Measurements from ENCODE around the gene RNF183. TPM values are rescaled to one million over a fixed set of nuclear protein-coding genes. Genes with fewer than 3 reads are reported as not detected.

The RNF183 gene
- polyA plus RNA-seq, 1 donor from 2014 or later = not detected

GRCh38 chr9:113307396-113307975 is 4.3 kb upstream of the RNF183 start:
- Histone ChIP-seq H3K36me3 (ENCODE audit: insufficient read depth, low read length) (no peaks in the 10 kb centered on the region), H3K27me3 (ENCODE audit: insufficient read depth, low read depth, low read length) (no peaks in the 10 kb centered on the region), H3K9me2 (ENCODE audit: insufficient read depth, low read length) (no peaks in the 10 kb centered on the region), H2AFZ (ENCODE audit: low read depth, low read length) (no peak overlapping the region), H3F3A (ENCODE audit: insufficient read depth, low read length, poor library complexity, severe bottlenecking) (no peaks in the 10 kb centered on the region), H3K79me2 (replicated peaks; ENCODE audit: insufficient read depth, low read length) (no peaks in the 10 kb centered on the region), H3K4me2 (ENCODE audit: low read length) (no peak overlapping the region), H4K20me1 (ENCODE audit: insufficient read depth) (no peaks in the 10 kb centered on the region), H3K4me3 (ENCODE audit: low read length) (no peak overlapping the region), H3K9ac (ENCODE audit: low read length) (no peak overlapping the region), H3K9me3 (ENCODE audit: low read length) (no peaks in the 10 kb centered on the region), H3K27ac (ENCODE audit: low read length) (no peak overlapping the region)
- TF ChIP-seq, protein P1, sequence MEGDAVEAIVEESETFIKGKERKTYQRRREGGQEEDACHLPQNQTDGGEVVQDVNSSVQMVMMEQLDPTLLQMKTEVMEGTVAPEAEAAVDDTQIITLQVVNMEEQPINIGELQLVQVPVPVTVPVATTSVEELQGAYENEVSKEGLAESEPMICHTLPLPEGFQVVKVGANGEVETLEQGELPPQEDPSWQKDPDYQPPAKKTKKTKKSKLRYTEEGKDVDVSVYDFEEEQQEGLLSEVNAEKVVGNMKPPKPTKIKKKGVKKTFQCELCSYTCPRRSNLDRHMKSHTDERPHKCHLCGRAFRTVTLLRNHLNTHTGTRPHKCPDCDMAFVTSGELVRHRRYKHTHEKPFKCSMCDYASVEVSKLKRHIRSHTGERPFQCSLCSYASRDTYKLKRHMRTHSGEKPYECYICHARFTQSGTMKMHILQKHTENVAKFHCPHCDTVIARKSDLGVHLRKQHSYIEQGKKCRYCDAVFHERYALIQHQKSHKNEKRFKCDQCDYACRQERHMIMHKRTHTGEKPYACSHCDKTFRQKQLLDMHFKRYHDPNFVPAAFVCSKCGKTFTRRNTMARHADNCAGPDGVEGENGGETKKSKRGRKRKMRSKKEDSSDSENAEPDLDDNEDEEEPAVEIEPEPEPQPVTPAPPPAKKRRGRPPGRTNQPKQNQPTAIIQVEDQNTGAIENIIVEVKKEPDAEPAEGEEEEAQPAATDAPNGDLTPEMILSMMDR (IDR thresholded peaks at IDR 0.05; ENCODE audit: poor library complexity, severe bottlenecking) = no peak
- TF ChIP-seq EZH2 (IDR thresholded peaks at IDR 0.05; ENCODE audit: borderline replicate concordance, insufficient read depth, low read length, poor library complexity, severe bottlenecking) (no peak), SMC3 (conservative IDR thresholded peaks at IDR 0.05; ENCODE audit: poor library complexity) (no peak), POLR2AphosphoS5 (IDR thresholded peaks at IDR 0.05) (no peak)

GRCh38 chr9:113306566-113306965 is 3.4 kb upstream of the RNF183 start:
- H3K9ac ChIP-seq (ENCODE audit: low read length) = no peak overlapping the region
- H3K27me3 ChIP-seq (ENCODE audit: insufficient read depth, low read depth, low read length) = no peaks in the 10 kb centered on the region
- no peak for TF ChIP-seq MXI1 (conservative IDR thresholded peaks at IDR 0.05; ENCODE audit: poor library complexity, severe bottlenecking)
- TF ChIP-seq, protein P1 (IDR thresholded peaks at IDR 0.05; ENCODE audit: poor library complexity, severe bottlenecking) = no peak
- H3K36me3 ChIP-seq (ENCODE audit: insufficient read depth, low read length) = no peaks in the 10 kb centered on the region
- no peaks in the 10 kb centered on the region for H3K9me2 ChIP-seq (ENCODE audit: insufficient read depth, low read length)
- no peaks in the 10 kb centered on the region for H3K9me3 ChIP-seq (ENCODE audit: low read length)
- H4K20me1 ChIP-seq (ENCODE audit: insufficient read depth) = no peaks in the 10 kb centered on the region
- no peak overlapping the region for H3K27ac ChIP-seq (ENCODE audit: low read length)
- H2AFZ ChIP-seq (ENCODE audit: low read depth, low read length) = no peak overlapping the region
- no peak overlapping the region for H3K4me3 ChIP-seq (ENCODE audit: low read length)
- no peak overlapping the region for H3K4me2 ChIP-seq (ENCODE audit: low read length)
- no peaks in the 10 kb centered on the region for H3K79me2 ChIP-seq (replicated peaks; ENCODE audit: insufficient read depth, low read length)
- no peaks in the 10 kb centered on the region for H3F3A ChIP-seq (ENCODE audit: insufficient read depth, low read length, poor library complexity, severe bottlenecking)

DNA sequence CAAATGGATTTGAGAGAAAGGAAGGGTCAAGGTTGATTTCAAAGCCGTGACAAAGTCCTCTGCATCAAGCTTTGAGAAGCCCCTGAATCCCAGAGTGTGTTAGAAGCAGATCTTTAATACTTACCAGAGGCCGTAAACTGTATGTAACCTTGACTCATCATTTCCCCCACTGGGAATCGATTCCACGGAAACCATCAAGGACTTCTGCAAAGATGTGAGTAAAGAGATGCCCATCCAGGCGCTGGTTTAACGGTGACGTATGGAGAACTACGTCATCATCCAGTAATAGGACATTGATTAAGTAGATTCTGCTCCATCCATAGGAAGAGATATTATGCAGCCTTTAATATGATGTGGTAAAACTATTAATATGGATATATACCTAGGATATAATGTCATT is 1.6 kb downstream of the RNF183 start:
- H3K9me2 ChIP-seq (ENCODE audit: insufficient read depth, low read length) = no peaks in the 10 kb centered on the region

More for the DNA sequence above, 1.6 kb downstream of the RNF183 start:
- no peak overlapping the region for H3K4me2 ChIP-seq (ENCODE audit: low read length)
- H3K79me2 ChIP-seq (replicated peaks; ENCODE audit: insufficient read depth, low read length) = no peaks in the 10 kb centered on the region
- H3K9me3 ChIP-seq (ENCODE audit: low read length) = no peaks in the 10 kb centered on the region
- no peak overlapping the region for H3K9ac ChIP-seq (ENCODE audit: low read length)
- H4K20me1 ChIP-seq (ENCODE audit: insufficient read depth) = no peaks in the 10 kb centered on the region
- no peaks in the 10 kb centered on the region for H3F3A ChIP-seq (ENCODE audit: insufficient read depth, low read length, poor library complexity, severe bottlenecking)
- TF ChIP-seq EP300 (conservative IDR thresholded peaks at IDR 0.05; ENCODE audit: poor library complexity, severe bottlenecking) = no peak
- TF ChIP-seq, protein P2, sequence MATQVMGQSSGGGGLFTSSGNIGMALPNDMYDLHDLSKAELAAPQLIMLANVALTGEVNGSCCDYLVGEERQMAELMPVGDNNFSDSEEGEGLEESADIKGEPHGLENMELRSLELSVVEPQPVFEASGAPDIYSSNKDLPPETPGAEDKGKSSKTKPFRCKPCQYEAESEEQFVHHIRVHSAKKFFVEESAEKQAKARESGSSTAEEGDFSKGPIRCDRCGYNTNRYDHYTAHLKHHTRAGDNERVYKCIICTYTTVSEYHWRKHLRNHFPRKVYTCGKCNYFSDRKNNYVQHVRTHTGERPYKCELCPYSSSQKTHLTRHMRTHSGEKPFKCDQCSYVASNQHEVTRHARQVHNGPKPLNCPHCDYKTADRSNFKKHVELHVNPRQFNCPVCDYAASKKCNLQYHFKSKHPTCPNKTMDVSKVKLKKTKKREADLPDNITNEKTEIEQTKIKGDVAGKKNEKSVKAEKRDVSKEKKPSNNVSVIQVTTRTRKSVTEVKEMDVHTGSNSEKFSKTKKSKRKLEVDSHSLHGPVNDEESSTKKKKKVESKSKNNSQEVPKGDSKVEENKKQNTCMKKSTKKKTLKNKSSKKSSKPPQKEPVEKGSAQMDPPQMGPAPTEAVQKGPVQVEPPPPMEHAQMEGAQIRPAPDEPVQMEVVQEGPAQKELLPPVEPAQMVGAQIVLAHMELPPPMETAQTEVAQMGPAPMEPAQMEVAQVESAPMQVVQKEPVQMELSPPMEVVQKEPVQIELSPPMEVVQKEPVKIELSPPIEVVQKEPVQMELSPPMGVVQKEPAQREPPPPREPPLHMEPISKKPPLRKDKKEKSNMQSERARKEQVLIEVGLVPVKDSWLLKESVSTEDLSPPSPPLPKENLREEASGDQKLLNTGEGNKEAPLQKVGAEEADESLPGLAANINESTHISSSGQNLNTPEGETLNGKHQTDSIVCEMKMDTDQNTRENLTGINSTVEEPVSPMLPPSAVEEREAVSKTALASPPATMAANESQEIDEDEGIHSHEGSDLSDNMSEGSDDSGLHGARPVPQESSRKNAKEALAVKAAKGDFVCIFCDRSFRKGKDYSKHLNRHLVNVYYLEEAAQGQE (IDR thresholded peaks at IDR 0.05; ENCODE audit: borderline replicate concordance) = no peak
- TF ChIP-seq EZH2 (IDR thresholded peaks at IDR 0.05; ENCODE audit: borderline replicate concordance, insufficient read depth, low read length, poor library complexity, severe bottlenecking) = no peak
- TF ChIP-seq POLR2AphosphoS5 (IDR thresholded peaks at IDR 0.05) = no peak
- no peak for TF ChIP-seq TAF1 (IDR thresholded peaks at IDR 0.05; ENCODE audit: low read depth)
- TF ChIP-seq RAD21 (conservative IDR thresholded peaks at IDR 0.05) = no peak
- TF ChIP-seq SMC3 (conservative IDR thresholded peaks at IDR 0.05; ENCODE audit: poor library complexity) = no peak
- TF ChIP-seq MXI1 (conservative IDR thresholded peaks at IDR 0.05; ENCODE audit: poor library complexity, severe bottlenecking) = no peak
- TF ChIP-seq, protein P1 (IDR thresholded peaks at IDR 0.05; ENCODE audit: poor library complexity, severe bottlenecking) = no peak
- no peaks in the 10 kb centered on the region for H3K36me3 ChIP-seq (ENCODE audit: insufficient read depth, low read length)
- no peak overlapping the region for H3K4me3 ChIP-seq (ENCODE audit: low read length)
- no peak overlapping the region for H3K27ac ChIP-seq (ENCODE audit: low read length)
- no peak overlapping the region for H2AFZ ChIP-seq (ENCODE audit: low read depth, low read length)
- H3K27me3 ChIP-seq (ENCODE audit: insufficient read depth, low read depth, low read length) = no peaks in the 10 kb centered on the region

Measured in neural cell (in vitro differentiated cells).